B cell (primary cell): Measurements from ENCODE around the gene STAP2. TPM values are rescaled to one million over a fixed set of nuclear protein-coding genes. Genes with fewer than 3 reads are reported as not detected.
A peak's percentile ranks its signal among the peaks of the same experiment; 100 is the strongest.

Experiments
- ATAC-seq: fragments of 200-7000 bp; cut with Tn5 transposase; one replicate; pipeline ENCODE4 v1.10.0; 2021; ENCODE audit warnings: low read depth, mild to moderate bottlenecking, moderate number of reproducible peaks, moderate library complexity
- CTCF ChIA-PET: fragments of 350-600 bp; sonication (Branson Sonifier 250); formaldehyde crosslinking; loops from one replicate; lab custom pipeline; 2021; ENCODE audit warnings: antibody characterized with exemption, inconsistent platforms; lab: Charles Lee
- POLR2A ChIA-PET: fragments of 350-600 bp; sonication (Branson Sonifier 250); formaldehyde crosslinking; loops from one replicate; lab custom pipeline; 2021; ENCODE audit warnings: antibody characterized with exemption; lab: Charles Lee
- DNase-seq: peaks from one replicate; pipeline ENCODE4 v3.0.0; 2013
- H2AFZ ChIP-seq: 2 replicates; pipeline ENCODE4 v1.6.1; 2012; ENCODE audit warnings: mild to moderate bottlenecking, low read depth, low read length; ENCODE audit not compliant: insufficient read depth, poor library complexity, severe bottlenecking
- H3K27ac ChIP-seq, 2 donors: 1 replicate in 1 of 2; 2 replicates in 1 of 2; pipeline ENCODE4 v1.5.1; 2012 to 2013; ENCODE audit warnings: low read length in 2 of 2, mild to moderate bottlenecking in 2 of 2, moderate library complexity in 1 of 2
- H3K27me3 ChIP-seq, 4 experiments: fragments of 200-600 bp in 1 of 4; sonication (generic) in 1 of 4; replicated peaks in 1 of 4; 1 replicate in 2 of 4; 2 replicates in 2 of 4; pipeline versions ENCODE4 v1.6.1 to v1.7.0; 2013 to 2016; ENCODE audit warnings: low read length in 3 of 4, mild to moderate bottlenecking in 2 of 4, mixed read lengths in 1 of 4, moderate library complexity in 1 of 4; ENCODE audit not compliant: insufficient read depth in 4 of 4, control insufficient read depth in 3 of 4; ENCODE audit errors: control extremely low read depth in 1 of 4
- H3K36me3 ChIP-seq, 2 experiments: replicated peaks in 1 of 2; 1 replicate in 1 of 2; 2 replicates in 1 of 2; pipeline versions ENCODE4 v1.6.1 to v1.7.1; 2013; ENCODE audit warnings: low read length in 1 of 2; ENCODE audit not compliant: insufficient read depth in 2 of 2, control insufficient read depth in 1 of 2; ENCODE audit errors: control extremely low read depth in 1 of 2, extremely low read depth in 1 of 2
- H3K4me1 ChIP-seq, 2 donors: fragments of 200-600 bp in 1 of 2; sonication (generic) in 1 of 2; 1 replicate in 1 of 2; 2 replicates in 1 of 2; pipeline versions ENCODE4 v1.5.1 to v1.6.1; 2013 to 2017; ENCODE audit warnings: low read length in 2 of 2; ENCODE audit not compliant: control insufficient read depth in 2 of 2, insufficient read depth in 2 of 2
- H3K4me2 ChIP-seq: replicated peaks from 2 replicates; pipeline ENCODE3; 2012; ENCODE audit warnings: mild to moderate bottlenecking, low read depth, low read length; ENCODE audit not compliant: poor library complexity, severe bottlenecking
- H3K4me3 ChIP-seq, 5 experiments: fragments of 200-600 bp in 1 of 5; sonication (generic) in 1 of 5; 1 replicate in 3 of 5; 2 replicates in 2 of 5; pipeline versions ENCODE4 v1.5.1 to v1.7.0; 2011 to 2016; ENCODE audit warnings: low read length in 4 of 5, mild to moderate bottlenecking in 4 of 5, low read depth in 2 of 5, control low read depth in 1 of 5, moderate library complexity in 1 of 5; ENCODE audit not compliant: insufficient read depth in 1 of 5; ENCODE audit errors: control extremely low read depth in 1 of 5, extremely low read depth in 1 of 5
- H3K79me2 ChIP-seq: fragments of 200-600 bp; sonication (generic); one replicate; pipeline ENCODE4 v1.6.0; 2016; ENCODE audit warnings: low read length; ENCODE audit not compliant: control insufficient read depth, insufficient read depth
- H3K9ac ChIP-seq: fragments of 200-600 bp; sonication (generic); 2 replicates; pipeline ENCODE4 v1.6.1; 2017; ENCODE audit warnings: mild to moderate bottlenecking, low read length, moderate library complexity
- H3K9me3 ChIP-seq, 3 donors: one replicate each; pipeline versions ENCODE4 v1.6.1 to v1.7.1; 2013; ENCODE audit warnings: low read length in 2 of 3; ENCODE audit not compliant: control insufficient read depth in 2 of 3, insufficient read depth in 1 of 3; ENCODE audit errors: control extremely low read depth in 1 of 3
- H4K20me1 ChIP-seq: 2 replicates; pipeline ENCODE4 v1.6.0; 2012; ENCODE audit warnings: mild to moderate bottlenecking, low read length; ENCODE audit not compliant: insufficient read depth, control insufficient read depth, poor library complexity, severe bottlenecking
- H3K27ac Mint-ChIP-seq: one replicate; pipeline ENCODE4 v1.8.0; 2021; ENCODE audit warnings: mixed read lengths
- H3K27me3 Mint-ChIP-seq: one replicate; pipeline ENCODE4 v1.8.0; 2021; ENCODE audit warnings: mixed read lengths
- H3K4me1 Mint-ChIP-seq: one replicate; pipeline ENCODE4 v1.8.0; 2021; ENCODE audit warnings: mixed read lengths
- H3K4me3 Mint-ChIP-seq: one replicate; pipeline ENCODE4 v1.8.0; 2021; ENCODE audit warnings: mixed read lengths
- H3K9me3 Mint-ChIP-seq: one replicate; pipeline ENCODE4 v1.8.0; 2022; ENCODE audit warnings: mixed read lengths; ENCODE audit not compliant: insufficient read depth
- CTCF ChIP-seq: fragments of 200-600 bp; IDR thresholded peaks from one replicate; pipeline ENCODE4 v1.8.0; 2022; ENCODE audit warnings: antibody characterized with exemption, mild to moderate bottlenecking
- EZH2 ChIP-seq: IDR thresholded peaks from 2 replicates; pipeline ENCODE4 v1.6.1; 2012; ENCODE audit warnings: borderline replicate concordance, low read depth, mild to moderate bottlenecking, moderate library complexity, low read length; ENCODE audit not compliant: insufficient read depth, poor library complexity, severe bottlenecking
- WGBS: methylation state at CpG from one replicate; pipeline ENCODE4 v1.1.5; 2013; ENCODE audit warnings: missing lambda C conversion rate; ENCODE audit not compliant: insufficient coverage; 5-methylcytosine and 5-hydroxymethylcytosine counted together
- intact Hi-C: fragments of 100-400 bp; cut with micrococcal nuclease; formaldehyde crosslinking; loops from one replicate; pipeline ENCODE4 v1.10.0; 2022
- polyA plus RNA-seq: library from polyadenylated mRNA; depleted of rRNA; stranded (reverse); fragments of >200 nt; gene quantifications from 2 replicates; pipeline ENCODE4 v1.2.3, GENCODE V29; 2012
- total RNA-seq, 2 donors: library from RNA; stranded (reverse); fragments of 120-200 nt in 1 of 2; gene quantifications; 1 replicate in 1 of 2; 2 replicates in 1 of 2; pipeline versions ENCODE4 v1.2.3 to v1.2.4, GENCODE V29; 2013 to 2022

STAP2 gene
- total and polyA plus RNA-seq, 2 donors (not counting 1 experiment from before 2014, with no cell fraction given), result 0.27 to 0.72 TPM

GRCh38 chr19:4374498-4375163 is 36.0 kb upstream of the STAP2 start:
- Mint-ChIP-seq H3K4me3 (peak overlapping the region; percentile 84), H3K4me1 (peaks cover 87% of the 10 kb centered on the region), H3K9me3 (no peaks in the 10 kb centered on the region), H3K27ac (no peak overlapping the region), H3K27me3 (no peaks in the 10 kb centered on the region)
- peaks cover 79% of the 10 kb centered on the region for H4K20me1 ChIP-seq
- peak overlapping the region; percentile 47 for H3K9ac ChIP-seq
- peaks cover 0 to 9% of the 10 kb centered on the region in 2 experiments for H3K36me3 ChIP-seq
- H3K27me3 ChIP-seq, result no peaks in the 10 kb centered on the region
- TF ChIP-seq EZH2 (no peak), CTCF (no peak)
- WGBS, result 88% methylated on average over 24 of the region's 27 CpGs
- DNase-seq (no peak), ATAC-seq (no peak)
- H3K4me1 ChIP-seq, result peaks cover 100% of the 10 kb centered on the region in 2 donors
- peak overlapping the region; percentile 96 for H3K4me2 ChIP-seq
- H3K79me2 ChIP-seq, result peaks cover 90% of the 10 kb centered on the region
- peak overlapping the region in 2 of 5 experiments; percentile 39 to 56 for H3K4me3 ChIP-seq
- intact Hi-C loops, result loop anchor here (1.0 to 5.0 kb wide), 2 partner anchors 26 to 83 kb away; partner anchors contain the start of genes SH3GL1 and UBXN6
- H2AFZ ChIP-seq, result no peak overlapping the region
- peak overlapping the region; percentile 58 to 63 for H3K27ac ChIP-seq
- ChIA-PET POLR2A (interaction anchor here (0.6 to 2.0 kb wide), 3 partner anchors 26 to 139 kb away, joined by 3 to 6 read pairs (median 6); partner anchors contain the start of genes MPND and SH3GL1), CTCF (interaction anchor here (1.4 to 4.1 kb wide), 7 partner anchors 21 to 387 kb away, joined by 3 to 29 read pairs (median 4); partner anchors contain the start of genes CHAF1A and SH3GL1)
- peaks cover 0 to 3% (median 0%) of the 10 kb centered on the region in 3 donors for H3K9me3 ChIP-seq
